Raji (cell line): ENCODE measurements around the gene COL2A1.

Experiments
- POLR2A ChIP-seq: IDR thresholded peaks from 2 replicates; pipeline ENCODE4 v1.6.1; 2011; ENCODE audit warnings: low read depth, low read length, control low read depth; ENCODE audit not compliant: insufficient read depth

The COL2A1 gene

GRCh38 chr12:47944685-47945340 lies 59.5 kb downstream of the COL2A1 start:
- TF ChIP-seq POLR2A, result no peak

- no peak for TF ChIP-seq POLR2A
Measured at GRCh38 chr12:47943623-47944340, 60.5 kb downstream of the COL2A1 start.

GRCh38 chr12:47942614-47943225 lies 61.6 kb downstream of the COL2A1 start:
- TF ChIP-seq POLR2A, result no peak

- no peak for TF ChIP-seq POLR2A
Measured at GRCh38 chr12:47941871-47942613, 62.2 kb downstream of the COL2A1 start.

GRCh38 chr12:47941475-47941780 lies 62.8 kb downstream of the COL2A1 start:
- TF ChIP-seq POLR2A, result no peak

GRCh38 chr12:47940773-47941474 lies 63.4 kb downstream of the COL2A1 start:
- TF ChIP-seq POLR2A, result no peak

- no peak for TF ChIP-seq POLR2A
Measured at GRCh38 chr12:47939009-47939601, 65.2 kb downstream of the COL2A1 start.

- no peak for TF ChIP-seq POLR2A
Measured at GRCh38 chr12:47938594-47938993, 65.7 kb downstream of the COL2A1 start.

GRCh38 chr12:47938093-47938492 lies 66.2 kb downstream of the COL2A1 start:
- TF ChIP-seq POLR2A, result no peak

- TF ChIP-seq POLR2A, result no peak
Measured at GRCh38 chr12:47935184-47935583, 69.1 kb downstream of the COL2A1 start.

GRCh38 chr12:47931187-47931586 lies 73.1 kb downstream of the COL2A1 start:
- TF ChIP-seq POLR2A, result no peak

GRCh38 chr12:47930634-47931033 lies 73.6 kb downstream of the COL2A1 start:
- TF ChIP-seq POLR2A, result no peak

- no peak for TF ChIP-seq POLR2A
Measured at GRCh38 chr12:47927346-47927745, 76.9 kb downstream of the COL2A1 start.
